RWPE2 (cell line): ENCODE measurements around the gene WDR19.

Experiments used
- ATAC-seq: fragments of 200-7000 bp; cut with Tn5 transposase; 3 replicates; pipeline ENCODE4 v1.9.1; 2021; ENCODE audit warnings: low read depth
- DNase-seq: peaks from one replicate; pipeline ENCODE4 v3.0.0-alpha.2; 2020; ENCODE audit warnings: low spot score
- H3K27ac ChIP-seq: fragments of 450-650 bp; 2 replicates; pipeline ENCODE4 v1.5.1; 2017; ENCODE audit warnings: mild to moderate bottlenecking; ENCODE audit not compliant: poor library complexity, severe bottlenecking
- H3K27me3 ChIP-seq: fragments of 250-450 bp; sonication (Bioruptor Pico); 2 replicates; pipeline ENCODE4 v1.5.1; 2021; ENCODE audit warnings: mild to moderate bottlenecking, moderate library complexity; ENCODE audit not compliant: insufficient read depth, poor library complexity, severe bottlenecking
- H3K36me3 ChIP-seq: fragments of 250-450 bp; sonication (Bioruptor Pico); 2 replicates; pipeline ENCODE4 v1.5.1; 2020; ENCODE audit warnings: low read depth, mild to moderate bottlenecking, moderate library complexity
- H3K4me1 ChIP-seq: fragments of 250-450 bp; sonication (Bioruptor Pico); 2 replicates; pipeline ENCODE4 v1.5.1; 2021; ENCODE audit warnings: mild to moderate bottlenecking, moderate library complexity; ENCODE audit not compliant: insufficient read depth, poor library complexity, severe bottlenecking
- H3K4me3 ChIP-seq: fragments of 250-450 bp; sonication (Bioruptor Pico); 2 replicates; pipeline ENCODE4 v1.5.1; 2021; ENCODE audit warnings: mild to moderate bottlenecking, moderate library complexity; ENCODE audit not compliant: severe bottlenecking
- H3K9me3 ChIP-seq: fragments of 250-450 bp; sonication (Bioruptor Pico); 2 replicates; pipeline ENCODE4 v1.5.1; 2021; ENCODE audit warnings: mild to moderate bottlenecking, moderate library complexity; ENCODE audit not compliant: severe bottlenecking
- CTCF ChIP-seq: fragments of 450-650 bp; IDR thresholded peaks from one replicate; pipeline ENCODE4 v1.5.1; 2017; ENCODE audit warnings: mild to moderate bottlenecking, moderate library complexity; ENCODE audit not compliant: poor library complexity, severe bottlenecking

WDR19 gene

DNA sequence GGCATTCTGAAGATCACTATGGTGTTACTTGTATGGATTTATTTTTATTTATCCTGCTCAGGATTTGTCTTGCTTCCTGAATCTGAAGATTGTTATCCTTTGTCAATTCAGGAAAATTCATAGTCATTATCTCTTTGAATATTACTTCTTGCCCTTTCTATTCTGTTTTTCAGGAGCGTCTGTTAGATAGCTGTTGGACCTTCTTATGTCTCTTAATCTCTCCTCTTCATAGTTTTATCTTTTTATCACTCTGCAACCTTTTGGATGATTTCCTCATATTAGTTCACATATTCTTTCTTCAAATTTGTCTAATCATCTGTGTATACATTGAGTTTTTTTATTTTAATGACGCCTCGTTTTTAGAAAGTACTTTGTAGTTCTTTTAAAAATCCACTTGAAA, 19.6 kb downstream of the WDR19 start:
- TF ChIP-seq CTCF = no peak
- H3K9me3 ChIP-seq = no peaks in the 10 kb centered on the region
- H3K36me3 ChIP-seq = peaks cover 24% of the 10 kb centered on the region
- no peak for DNase-seq
- no peak for ATAC-seq
- no peak overlapping the region for H3K4me3 ChIP-seq
- no peaks in the 10 kb centered on the region for H3K27me3 ChIP-seq
- H3K4me1 ChIP-seq = no peaks in the 10 kb centered on the region
- no peak overlapping the region for H3K27ac ChIP-seq

DNA sequence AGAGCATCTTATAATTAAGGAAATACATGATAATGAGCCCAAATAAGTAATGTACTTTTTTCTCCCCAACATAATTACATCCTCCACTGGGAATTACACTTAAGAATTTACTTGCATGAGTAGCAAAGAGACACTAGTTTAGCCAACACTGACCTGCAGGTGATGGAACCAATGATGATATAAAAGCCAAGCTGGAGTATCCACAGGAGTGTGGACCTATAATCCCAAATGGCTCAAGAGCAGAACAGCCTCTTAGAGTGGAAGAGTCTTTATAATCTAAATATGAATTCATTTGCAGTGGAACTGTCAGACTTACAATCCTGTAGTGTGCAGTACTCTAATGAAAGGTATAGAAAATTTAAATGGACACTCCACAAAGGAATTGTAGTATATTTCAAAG, 22.2 kb downstream of the WDR19 start:
- ATAC-seq = no peak
- Histone ChIP-seq H3K4me1 (no peaks in the 10 kb centered on the region), H3K27ac (no peak overlapping the region), H3K27me3 (no peaks in the 10 kb centered on the region), H3K36me3 (peaks cover 33% of the 10 kb centered on the region), H3K9me3 (no peaks in the 10 kb centered on the region), H3K4me3 (no peak overlapping the region)
- no peak for DNase-seq
- TF ChIP-seq CTCF = no peak

GRCh38 chr4:39205000-39205399, 22.7 kb downstream of the WDR19 start:
- Histone ChIP-seq H3K27me3 (no peaks in the 10 kb centered on the region), H3K36me3 (peaks cover 31% of the 10 kb centered on the region), H3K9me3 (no peaks in the 10 kb centered on the region), H3K4me1 (no peaks in the 10 kb centered on the region), H3K4me3 (no peak overlapping the region), H3K27ac (no peak overlapping the region)
- no peak for DNase-seq
- no peak for ATAC-seq
- TF ChIP-seq CTCF = no peak

DNA sequence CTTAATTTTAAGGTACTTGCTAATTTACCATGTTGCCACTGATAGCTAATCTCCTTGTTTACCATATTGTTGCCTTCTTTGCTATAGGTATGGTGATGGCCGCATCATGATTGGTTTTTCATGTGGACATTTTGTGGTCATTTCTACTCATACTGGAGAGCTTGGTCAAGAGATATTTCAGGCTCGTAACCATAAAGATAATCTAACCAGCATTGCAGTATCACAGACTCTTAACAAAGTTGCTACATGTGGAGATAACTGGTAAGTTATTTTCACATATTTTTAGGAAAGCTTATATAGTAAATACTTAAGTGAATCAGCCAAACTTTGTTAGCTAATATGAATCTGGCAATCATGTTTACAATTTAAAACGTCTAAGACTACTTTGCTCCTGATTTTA, 23.1 kb downstream of the WDR19 start:
- no peak for TF ChIP-seq CTCF
- H3K27ac ChIP-seq = no peak overlapping the region
- H3K27me3 ChIP-seq = no peaks in the 10 kb centered on the region
- no peak overlapping the region for H3K4me3 ChIP-seq
- H3K36me3 ChIP-seq = peaks cover 31% of the 10 kb centered on the region
- no peaks in the 10 kb centered on the region for H3K4me1 ChIP-seq
- H3K9me3 ChIP-seq = no peaks in the 10 kb centered on the region
- ATAC-seq (no peak), DNase-seq (no peak)

DNA sequence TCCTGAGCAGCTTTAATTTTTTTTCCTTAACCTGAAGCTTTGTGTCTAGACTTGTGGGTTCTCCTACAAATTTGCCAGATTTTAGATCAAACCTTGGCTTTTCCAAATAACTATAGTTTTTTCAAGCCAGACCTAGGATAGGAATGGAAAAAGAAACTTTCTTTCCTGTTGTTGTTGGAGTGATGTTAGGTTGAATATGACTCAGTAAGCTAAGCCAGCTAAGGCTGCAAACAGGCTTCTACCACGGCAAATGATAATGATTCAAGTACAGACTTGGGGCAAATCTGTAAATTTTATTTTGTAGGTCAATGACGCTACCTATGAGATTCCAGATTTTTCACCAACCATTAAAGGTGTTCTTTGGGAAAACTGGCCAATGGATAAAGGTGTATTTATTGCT, 45.6 kb downstream of the WDR19 start:
- Histone ChIP-seq H3K36me3 (no peaks in the 10 kb centered on the region), H3K9me3 (no peaks in the 10 kb centered on the region), H3K27ac (no peak overlapping the region), H3K4me3 (no peak overlapping the region), H3K4me1 (no peaks in the 10 kb centered on the region), H3K27me3 (no peaks in the 10 kb centered on the region)
- DNase-seq (no peak), ATAC-seq (no peak)
- TF ChIP-seq CTCF = no peak
